NCI-H146 treated with DMSO at 0.1 percent for 48 hours (cell line): ENCODE results near the gene ADCY9.
"Not testable (repeated sequence)": the region's sequence is repeated elsewhere in the genome, so short reads cannot be mapped to it uniquely, and the experiment has no call there.

Experiments used
- DNase-seq: peaks from one replicate; lab custom pipeline; 2025; ENCODE audit not compliant: unreplicated experiment; lab: John Stamatoyannopoulos, UW

Gene ADCY9

DNA sequence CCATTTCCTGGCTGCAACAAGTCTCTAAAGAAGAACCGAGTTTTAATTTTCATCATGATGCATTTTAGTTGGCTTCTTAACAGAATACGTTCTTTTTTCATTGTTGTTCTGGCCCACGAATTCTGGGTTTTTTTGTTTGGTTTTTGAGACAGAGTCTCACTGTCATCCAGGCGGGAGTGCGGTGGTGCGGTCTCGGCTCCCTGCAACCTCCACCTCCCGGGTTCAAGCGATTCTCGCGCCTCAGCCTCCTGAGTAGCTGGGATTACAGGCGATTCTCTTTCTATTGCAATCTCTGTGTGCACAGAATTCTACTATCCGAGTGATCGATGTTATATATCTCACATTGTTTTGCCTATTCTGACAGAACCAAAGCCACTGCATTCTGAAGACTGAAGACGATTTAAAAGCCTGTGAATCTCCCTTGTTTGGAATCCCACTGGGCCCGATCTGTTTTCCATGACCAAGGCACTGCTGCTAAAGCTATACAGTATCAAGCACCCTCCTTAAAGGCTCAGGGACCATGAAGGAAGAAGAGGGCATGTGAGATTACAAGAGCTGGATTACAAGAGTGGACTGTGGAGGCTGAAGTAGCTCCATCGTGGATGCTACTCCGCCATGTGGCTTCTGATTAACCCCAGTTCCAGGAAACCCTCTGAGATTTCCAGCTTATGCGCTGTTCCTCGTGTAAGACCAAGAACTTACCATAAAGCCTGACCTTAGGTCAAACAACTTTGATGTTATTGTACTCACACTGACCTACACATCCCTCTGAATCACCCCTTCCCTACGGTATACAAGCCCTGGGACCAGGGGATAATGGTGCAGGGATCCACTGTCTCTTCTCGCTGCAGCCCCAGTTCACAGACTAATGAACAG lies 44.3 kb downstream of the ADCY9 start:
- DNase-seq: no peak

DNA sequence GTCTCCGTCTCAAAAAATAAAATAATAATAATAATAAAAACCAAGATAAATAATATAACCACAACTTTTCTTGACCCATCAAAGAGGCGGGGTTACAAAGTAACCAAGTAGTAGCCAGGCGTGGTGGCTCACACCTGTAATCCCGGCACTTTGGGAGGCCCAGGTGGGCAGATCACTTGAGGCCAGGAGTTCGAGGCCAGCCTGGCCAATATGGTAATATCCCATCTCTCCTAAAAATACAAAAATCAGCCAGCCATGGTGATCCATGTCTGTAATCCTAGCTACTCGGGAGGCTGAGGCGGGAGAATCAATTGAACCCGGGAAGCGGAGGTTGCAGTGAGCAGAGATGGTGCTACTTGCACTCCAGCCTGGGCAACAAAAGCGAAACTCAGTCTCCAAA lies 45.3 kb downstream of the ADCY9 start:
- DNase-seq: no peak

DNA sequence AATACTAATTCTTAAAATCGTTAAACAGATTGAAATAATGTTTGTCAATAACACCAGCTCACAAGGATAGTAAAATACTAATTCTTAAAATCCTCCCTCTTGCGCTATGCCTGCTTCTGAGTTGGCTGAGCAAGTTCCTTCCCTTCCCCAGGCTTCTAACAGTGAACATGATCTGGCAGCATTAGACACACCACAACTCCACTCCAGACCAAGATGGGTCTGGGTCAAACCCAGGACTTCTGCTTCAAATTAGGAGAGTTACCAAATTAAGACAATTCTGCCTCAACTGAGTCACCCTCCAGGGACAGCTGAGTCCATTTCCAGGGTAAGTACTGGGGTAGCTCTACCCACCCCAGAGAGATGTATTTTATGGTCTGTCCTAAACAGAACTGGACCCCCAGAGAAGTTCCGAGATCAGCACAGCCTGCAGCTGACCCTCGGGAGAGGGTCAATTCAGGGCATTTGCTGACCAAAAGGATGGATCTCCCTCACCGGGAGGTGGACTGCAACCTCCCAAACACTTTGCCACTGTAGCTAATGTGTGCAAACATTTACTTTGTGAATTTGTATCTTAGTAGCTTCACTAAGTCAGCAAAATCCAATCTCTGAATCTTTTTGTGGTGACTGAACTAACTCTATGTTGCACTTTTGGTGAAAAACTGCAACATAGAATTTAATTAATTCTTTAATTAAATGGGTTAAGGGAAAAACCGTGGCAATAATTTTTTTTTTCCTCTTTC lies 48.8 kb downstream of the ADCY9 start:
- no peak for DNase-seq

DNA sequence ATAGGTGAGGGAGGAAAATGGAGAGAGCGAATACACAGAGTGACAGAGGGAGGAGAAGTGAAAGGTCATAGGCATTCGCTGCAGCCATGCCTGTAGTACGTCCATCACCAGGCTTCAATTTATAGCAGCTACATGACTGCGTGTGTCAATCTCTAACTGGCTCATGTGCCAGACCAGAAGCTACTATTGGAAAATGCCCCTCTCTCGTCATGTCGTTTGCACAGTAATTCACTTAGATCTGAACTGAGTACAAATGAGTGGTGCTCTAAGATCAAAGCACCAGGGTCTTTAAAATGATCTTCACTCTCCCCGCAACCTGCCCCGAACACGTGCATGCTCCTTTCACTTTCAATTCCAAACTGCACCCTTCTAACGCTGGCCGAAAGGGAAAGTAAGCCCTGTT lies 51.3 kb downstream of the ADCY9 start:
- no peak for DNase-seq

DNA sequence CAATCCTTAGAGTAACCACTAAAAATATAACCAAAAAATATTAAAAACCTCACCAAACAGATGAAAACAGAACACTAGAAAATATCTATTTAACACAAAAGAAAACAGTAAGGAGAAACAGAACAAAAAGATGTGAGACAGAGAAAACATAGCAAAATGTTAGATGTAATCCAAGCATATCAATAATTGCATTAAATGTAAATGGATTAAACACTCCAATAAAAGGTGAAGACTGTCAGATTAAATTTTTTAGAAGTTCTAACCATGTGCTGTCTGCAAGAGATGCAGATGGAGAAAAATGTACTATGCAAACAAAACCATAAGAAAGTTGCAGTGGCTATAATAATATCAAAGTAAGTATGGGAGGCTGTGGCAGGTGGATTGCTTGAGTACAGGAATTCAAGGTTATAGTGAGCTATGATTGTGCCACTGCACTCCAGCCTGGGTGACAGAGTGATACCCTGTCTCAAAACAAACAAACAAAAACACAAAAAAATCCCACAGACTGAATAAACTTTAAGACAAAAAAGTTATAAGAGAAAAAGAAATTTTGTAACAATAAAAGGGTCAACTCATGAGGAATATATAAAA lies 53.9 kb downstream of the ADCY9 start:
- no peak for DNase-seq

DNA sequence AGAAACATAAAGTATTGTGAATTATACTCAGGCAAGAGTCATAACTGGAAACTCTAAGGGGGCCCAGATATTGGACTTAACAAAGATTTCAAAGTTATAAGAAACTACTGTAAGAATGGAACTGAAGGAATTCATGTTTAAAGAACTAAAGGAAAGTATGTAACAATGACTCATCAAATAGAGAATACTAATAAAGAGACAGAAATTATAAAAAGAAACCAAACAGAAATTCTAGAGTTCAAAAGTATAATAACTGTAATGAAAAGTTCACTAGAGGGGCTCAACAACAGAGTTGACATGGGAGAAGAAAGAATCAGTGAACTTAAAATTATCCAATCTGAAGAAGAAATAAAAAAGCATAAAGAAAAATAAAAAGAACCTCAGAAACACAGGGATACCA lies 55.4 kb downstream of the ADCY9 start:
- DNase-seq: no peak

DNA sequence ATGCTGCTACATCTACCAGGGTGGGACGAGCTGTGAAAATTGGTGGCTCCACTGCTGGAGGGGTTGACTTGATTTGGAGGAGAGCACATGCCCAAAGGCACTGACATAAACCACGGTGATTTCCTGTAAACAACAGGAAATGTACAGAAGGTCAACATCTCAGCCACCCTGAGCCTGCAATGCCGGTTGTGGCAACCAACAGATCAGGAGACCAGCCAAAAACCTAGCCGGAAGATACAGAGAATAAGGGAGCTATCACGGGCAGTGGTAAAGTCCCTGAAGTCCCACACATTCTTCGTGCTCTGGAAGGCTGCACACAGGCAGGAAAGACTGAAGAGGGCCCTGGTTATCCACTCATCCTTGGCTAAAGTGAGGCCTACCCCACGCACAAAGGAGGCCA lies 56.2 kb downstream of the ADCY9 start:
- no peak for DNase-seq

DNA sequence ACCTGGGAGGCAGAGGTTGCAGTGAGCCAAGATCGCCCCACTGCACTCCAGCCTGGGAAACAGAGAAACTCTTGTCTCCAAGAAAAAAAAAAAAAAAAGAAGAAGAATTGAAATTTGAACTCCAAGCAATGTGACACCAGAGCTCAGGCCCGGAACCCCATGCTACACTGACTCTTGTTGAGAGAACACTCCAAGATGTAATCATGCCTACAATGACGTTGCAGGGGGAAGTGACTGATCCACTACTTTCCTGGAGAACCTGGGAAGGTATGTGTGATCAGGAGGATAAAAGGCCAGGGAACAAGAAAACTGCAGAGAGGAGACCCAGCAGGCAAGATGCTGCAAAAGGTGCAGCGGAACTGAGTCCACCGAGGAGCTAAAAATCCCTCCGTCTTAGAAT lies 57.9 kb downstream of the ADCY9 start:
- DNase-seq: no peak

DNA sequence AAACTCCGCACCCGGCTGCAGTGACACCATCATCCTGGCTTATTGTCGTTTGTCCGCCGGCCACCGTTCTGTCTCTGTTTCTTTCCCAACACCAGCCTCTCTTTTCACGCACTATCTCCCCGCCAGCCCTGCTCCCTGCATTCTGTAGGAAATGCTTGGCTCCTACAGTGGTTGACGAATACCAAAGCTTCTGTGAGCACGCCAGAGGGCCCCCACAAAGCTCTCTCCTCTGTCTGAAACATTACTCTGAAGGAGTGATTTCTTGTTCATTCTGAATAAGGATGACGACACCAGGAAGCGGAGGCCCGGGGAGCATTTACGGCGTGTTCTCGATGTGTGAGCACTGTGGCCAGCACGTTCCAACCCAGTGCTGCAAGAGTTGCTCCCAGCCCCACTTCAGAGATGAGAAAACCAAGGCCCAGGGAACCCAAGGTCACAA lies 58.8 kb downstream of the ADCY9 start:
- no peak for DNase-seq

DNA sequence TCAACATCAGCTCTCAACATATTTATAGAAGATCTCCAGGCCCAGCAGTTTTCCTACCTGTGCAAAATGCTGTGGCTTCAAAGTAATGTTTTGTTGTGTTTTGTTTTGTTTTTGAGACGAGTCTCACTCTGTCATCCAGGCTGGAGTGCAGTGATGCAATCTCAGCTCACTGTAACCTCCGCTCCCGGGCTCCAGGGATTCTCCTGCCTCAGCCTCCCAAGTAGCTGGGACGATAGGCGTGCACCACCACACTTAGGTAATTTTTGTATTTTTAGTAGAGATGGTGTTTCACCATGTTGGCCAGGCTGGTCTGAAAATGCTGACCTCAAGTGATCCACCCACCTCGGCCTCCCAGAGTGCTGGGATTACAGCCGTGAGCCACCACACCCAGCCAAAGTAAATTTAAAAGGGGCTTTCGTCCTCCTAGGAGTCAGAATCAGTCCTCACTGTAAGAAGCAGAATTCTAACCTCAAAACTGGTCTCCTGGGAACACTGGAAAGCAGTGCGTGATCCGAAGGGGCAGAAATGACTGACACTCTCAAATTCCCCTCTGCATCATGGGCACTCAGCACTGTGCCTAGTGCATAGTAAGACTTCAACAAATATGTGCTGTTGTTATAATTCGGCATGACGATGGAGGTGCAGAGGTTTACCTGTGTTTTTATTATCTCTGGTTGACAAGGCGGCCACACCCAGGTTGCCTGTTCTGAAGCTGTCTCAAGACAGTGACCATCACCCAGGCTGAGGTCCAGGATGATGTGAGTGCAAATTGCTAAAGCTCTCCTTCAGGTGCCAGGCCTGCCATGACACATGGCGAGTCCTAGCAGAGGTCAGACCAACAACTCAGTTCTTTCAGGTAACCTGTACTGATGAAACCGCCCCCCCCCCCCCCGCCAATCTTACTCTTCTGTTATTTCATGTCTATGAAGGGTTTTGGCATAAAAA lies 59.8 kb downstream of the ADCY9 start:
- no peak for DNase-seq

DNA sequence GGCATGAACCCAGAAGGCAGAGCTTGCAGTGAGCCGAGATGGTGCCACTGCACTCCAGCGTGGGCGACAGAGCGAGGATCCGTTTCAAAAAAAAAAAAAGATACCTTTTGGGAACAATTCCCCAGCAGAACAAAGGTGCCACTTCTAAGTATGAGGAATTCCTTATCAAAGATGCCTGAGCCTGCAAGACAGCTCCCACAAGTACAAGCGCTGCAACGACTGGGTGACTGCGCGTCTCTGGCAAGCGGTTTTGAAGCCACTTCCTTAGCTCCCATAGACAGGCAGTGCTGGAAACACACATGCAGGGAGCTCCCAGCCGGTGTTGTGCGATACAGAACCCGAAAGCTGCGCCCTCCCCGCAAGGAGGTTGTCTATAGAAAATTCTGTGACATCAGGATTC lies 60.5 kb downstream of the ADCY9 start:
- DNase-seq: no peak

DNA sequence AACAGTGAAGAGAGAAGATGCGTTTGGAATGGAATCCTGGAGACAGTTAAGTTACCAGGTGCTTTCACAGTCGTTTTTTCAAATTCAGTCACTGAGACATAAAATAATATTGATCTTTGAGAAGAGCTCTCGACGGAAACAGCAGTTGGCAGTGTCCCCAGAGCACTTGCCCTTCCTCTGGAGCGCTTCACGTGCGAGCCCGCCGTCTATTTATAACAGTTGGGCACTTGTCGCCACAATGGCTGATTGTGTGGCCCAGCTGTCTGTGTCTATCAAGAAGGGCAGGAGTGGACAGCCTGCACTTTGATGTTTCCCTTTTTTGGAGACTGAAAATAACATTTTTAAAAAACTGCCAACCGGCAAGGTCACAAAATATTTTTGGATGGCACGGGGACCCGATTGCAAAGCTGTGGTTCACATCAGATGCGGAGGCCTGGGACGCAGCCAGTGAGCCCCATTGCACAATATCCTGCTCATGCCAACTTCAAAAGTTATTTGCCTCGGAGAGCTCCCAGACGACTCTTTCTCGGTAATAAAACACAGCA lies 62.9 kb downstream of the ADCY9 start:
- DNase-seq: peak; percentile 18

DNA sequence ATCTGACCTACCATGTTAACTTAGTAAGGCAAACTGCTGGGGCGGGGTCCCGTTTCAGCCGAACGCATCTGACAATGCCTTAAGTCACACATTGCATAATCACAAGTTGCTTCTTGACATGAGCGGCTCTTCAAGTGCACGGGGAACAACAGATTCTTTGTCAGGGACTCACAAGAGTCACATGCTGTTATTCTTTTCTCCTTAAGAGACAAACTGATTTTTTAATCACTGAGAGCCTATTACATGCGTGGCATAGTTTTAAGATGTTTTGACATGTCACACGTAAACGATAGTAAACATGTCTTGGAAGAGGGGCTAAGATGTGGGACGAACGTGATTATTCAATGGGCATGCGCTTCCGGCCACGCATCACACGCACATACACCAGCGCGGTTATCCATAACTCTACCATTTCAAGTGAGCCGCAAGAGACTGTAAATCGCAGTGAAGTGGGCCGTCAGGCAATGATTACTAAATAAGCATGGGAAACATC lies 63.4 kb downstream of the ADCY9 start:
- no peak for DNase-seq

DNA sequence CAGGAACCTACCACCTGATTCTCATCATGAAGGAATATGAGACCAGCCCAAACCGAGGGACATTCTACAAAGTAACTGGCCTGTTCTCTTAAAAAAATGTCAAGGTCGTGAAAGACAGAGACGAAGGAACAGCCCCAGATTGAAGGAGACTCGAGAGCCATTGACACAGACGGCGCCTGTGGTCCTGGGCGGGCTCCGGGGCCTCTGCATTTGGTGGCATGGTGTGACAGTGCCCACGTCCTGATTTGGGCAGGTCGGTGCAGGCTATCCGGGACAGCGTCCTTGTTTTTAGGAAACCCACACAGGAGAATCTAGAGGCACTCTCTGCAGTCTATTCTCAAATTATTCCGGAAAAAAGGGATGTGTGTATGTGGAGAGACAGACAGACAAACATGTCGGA lies 64.1 kb downstream of the ADCY9 start:
- no peak for DNase-seq

DNA sequence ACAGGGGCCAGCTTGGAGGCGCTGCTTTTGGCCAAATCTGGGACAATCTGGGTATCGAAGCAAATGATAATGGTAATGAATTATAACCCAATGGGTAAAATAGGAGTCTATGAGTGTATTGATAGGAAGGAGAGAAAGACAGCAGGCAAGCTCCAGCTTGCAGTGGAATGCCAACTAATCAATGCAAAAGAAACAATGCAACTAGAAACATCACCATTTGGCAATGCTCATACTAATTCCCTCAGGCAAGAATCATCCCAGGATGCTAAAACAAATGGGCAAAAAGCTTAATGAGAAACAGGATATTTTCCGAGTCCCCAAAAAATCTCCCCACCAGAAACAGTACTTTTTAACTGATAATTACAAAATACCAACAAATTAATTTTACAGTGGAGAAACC lies 64.7 kb downstream of the ADCY9 start:
- no peak for DNase-seq

DNA sequence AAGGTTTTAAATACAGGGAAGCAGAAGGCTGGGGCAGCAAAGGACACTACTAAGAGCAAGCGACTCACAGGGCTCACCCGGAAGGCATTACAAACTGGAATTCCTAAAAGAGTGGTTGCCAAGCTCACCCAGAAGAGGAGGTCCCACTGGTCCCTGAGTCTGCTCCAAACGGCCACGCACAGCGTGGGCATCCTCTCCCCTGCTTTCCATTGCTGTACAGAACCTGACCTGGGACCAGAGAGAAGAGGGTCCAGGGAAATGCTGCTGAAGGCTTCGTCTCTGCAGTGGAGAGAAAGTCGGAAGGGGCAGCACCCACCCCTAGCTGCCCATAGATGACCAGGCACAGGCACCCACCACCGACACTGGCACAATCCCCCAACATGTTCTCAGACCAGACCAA lies 67.2 kb downstream of the ADCY9 start:
- no peak for DNase-seq

DNA sequence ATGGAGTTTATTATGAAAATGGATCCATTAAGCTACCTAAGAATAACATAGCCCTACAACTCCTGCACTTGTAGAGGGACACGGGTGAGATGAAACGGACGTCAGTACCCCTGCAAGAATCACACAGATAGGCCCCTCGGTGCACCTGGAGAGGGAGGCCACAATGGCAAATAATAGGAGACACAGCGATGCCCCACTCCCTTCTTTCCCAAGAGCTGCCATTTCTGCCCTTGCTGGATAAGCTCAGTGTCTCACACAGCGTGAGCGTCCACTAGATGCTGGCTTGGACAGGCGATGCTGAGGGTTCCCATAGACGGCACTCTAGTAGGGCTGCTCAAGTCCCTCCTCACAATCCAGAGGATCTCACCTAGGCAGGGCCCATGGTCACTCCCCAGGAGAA lies 67.8 kb downstream of the ADCY9 start:
- no peak for DNase-seq

DNA sequence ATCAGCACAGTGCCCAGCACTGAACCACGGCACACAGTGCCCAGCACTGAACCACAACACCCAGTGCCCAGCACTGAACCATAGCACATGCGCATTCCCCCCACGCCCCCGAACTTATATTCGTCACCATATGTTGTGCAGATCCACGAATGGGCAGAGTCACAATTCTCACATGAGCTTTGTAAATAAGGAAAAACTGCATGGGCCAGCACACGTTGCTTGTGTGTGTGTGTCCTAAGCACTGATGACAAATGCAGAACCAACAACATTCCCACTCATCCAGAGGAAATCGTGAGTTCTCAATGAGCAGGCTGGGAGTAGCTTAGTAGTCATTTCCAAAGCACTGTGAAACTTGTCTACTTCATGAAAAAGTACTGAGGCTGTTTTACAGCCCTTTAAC lies 70.0 kb downstream of the ADCY9 start:
- no peak for DNase-seq

DNA sequence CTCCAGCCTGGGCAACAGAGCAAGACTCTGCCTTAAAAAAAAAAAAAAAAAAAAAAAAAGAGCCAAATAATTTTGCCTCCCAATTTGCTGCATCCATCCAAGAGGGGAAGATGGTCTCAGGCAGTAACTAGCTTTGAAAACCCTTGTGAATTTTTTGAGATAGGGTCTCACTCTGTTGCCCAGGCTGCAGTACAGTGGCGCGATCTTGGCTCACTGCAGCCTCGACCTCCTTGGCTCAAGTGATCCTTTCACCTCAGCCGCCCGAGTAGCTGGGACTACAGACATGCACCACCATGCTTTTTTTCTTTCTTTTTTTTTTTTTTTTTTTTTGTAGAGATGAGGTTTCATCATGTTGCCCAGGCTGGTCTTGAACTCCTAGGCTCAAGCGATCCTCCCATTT lies 70.7 kb downstream of the ADCY9 start:
- DNase-seq: not testable (repeated sequence)

DNA sequence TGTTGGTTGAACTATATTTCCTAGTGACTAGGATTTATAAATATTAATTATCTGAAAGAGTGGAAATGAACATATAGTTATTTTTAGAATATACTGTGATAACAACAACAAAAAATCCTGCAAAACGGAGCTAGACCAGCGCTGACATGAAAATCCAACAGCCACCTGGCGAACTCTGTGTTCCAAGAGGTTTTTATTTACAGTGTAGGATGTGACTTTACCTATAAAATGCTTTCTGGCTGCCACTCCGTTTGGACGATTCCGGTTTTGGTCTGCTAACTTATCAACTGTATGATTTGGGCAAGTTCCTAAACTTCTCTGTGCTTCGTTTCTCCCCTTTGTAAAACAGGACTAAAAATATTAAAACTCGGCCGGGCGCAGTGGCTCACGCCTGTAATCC lies 73.7 kb downstream of the ADCY9 start:
- no peak for DNase-seq

DNA sequence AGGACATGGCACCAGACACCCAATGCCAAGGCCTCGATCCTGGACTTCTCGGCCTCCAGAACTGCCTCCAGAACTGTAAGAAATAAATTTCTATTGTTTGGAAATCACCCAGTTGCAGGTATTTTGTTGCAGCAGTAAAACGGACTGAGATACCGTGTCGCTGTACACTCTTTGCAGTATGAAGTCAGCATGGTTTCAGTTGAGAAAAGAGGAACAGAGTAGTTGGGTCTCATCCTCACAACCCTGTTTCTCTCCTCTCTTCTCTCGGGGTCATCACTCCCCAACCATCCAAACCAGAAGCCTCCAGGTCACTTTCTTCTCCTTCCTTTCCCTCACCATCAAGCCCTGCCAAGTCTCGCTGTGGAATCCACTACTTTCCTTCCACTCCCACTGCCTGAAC lies 77.8 kb downstream of the ADCY9 start:
- DNase-seq: no peak
